HCT116 (cell line): Measurements from ENCODE around the gene EYA3. TPM values are rescaled to one million over a fixed set of nuclear protein-coding genes. Genes with fewer than 3 reads are reported as not detected.

Experiments
- ATAC-seq: fragments of 200-7000 bp; cut with Tn5 transposase; 2 replicates; pipeline ENCODE4 v1.9.1; 2020; ENCODE audit warnings: mild to moderate bottlenecking, moderate library complexity
- BruUV-seq: library from RNA; stranded (reverse); fragments of 400-500 nt; replicated peaks from 2 replicates; lab custom pipeline; 2021; lab: Mats Ljungman, UMichigan
- CTCF ChIA-PET: fragments of 300-600 bp; sonication (Branson Sonifier 250); formaldehyde crosslinking; loops from one replicate; lab custom pipeline; 2021; ENCODE audit warnings: antibody characterized with exemption; lab: Charles Lee
- POLR2A ChIA-PET: fragments of 300-600, 350-600 bp; sonication (Branson Sonifier 250); formaldehyde crosslinking; loops from one replicate; lab custom pipeline; 2021; ENCODE audit warnings: antibody characterized with exemption; lab: Charles Lee
- RAD21 ChIA-PET, 2 experiments: fragments of 300-600 bp; sonication (Branson Sonifier 250); formaldehyde crosslinking; loops; one replicate each; lab custom pipeline; 2023; ENCODE audit warnings: low total read pairs in 2 of 2; ENCODE audit not compliant: uncharacterized antibody in 2 of 2, unreplicated experiment in 2 of 2, low non-redundant PET in 1 of 2; lab: Charles Lee
- DNase-seq: peaks from one replicate; pipeline ENCODE4 v3.0.0-alpha.2; 2010; ENCODE audit warnings: low read depth, low spot score
- H2AFZ ChIP-seq: fragments of 200-600 bp; shearing (Covaris generic), sonication (generic); 2 replicates; pipeline ENCODE4 v1.6.1; 2017; ENCODE audit warnings: low read depth, mixed run types, mixed read lengths, antibody characterized with exemption, low read length; ENCODE audit not compliant: poor library complexity, severe bottlenecking
- H3K27ac ChIP-seq: 2 replicates; pipeline ENCODE4 v1.5.1; 2012; ENCODE audit warnings: low read depth, low read length
- H3K27me3 ChIP-seq: fragments of 200-600 bp; sonication (generic); 2 replicates; pipeline ENCODE4 v1.6.1; 2016; ENCODE audit warnings: mixed run types, low read length, mixed read lengths; ENCODE audit not compliant: insufficient read depth
- H3K36me3 ChIP-seq, 2 experiments: fragments of 200-500 bp in 1 of 2; fragments of 200-600 bp in 1 of 2; sonication (Bioruptor generic) in 1 of 2; sonication (generic) in 1 of 2; 2 replicates each; pipeline versions ENCODE4 v1.5.1 to v1.6.1; 2014 to 2016; ENCODE audit warnings: low read length in 2 of 2, inconsistent platforms in 1 of 2, mixed read lengths in 1 of 2, mixed run types in 1 of 2; ENCODE audit not compliant: insufficient read depth in 2 of 2, control insufficient read depth in 1 of 2
- H3K4me1 ChIP-seq, 2 experiments: fragments of 200-600 bp in 1 of 2; sonication (generic) in 1 of 2; 2 replicates each; pipeline versions ENCODE4 v1.5.1 to v1.6.1; 2012 to 2017; ENCODE audit warnings: low read length in 2 of 2, inconsistent platforms in 1 of 2, mild to moderate bottlenecking in 1 of 2, mixed read lengths in 1 of 2, mixed run types in 1 of 2, moderate library complexity in 1 of 2; ENCODE audit not compliant: insufficient read depth in 2 of 2, control insufficient read depth in 1 of 2
- H3K4me2 ChIP-seq: fragments of 200-600 bp; sonication (generic); 2 replicates; pipeline ENCODE4 v1.6.1; 2017; ENCODE audit warnings: mixed run types, low read length, mixed read lengths
- H3K4me3 ChIP-seq, 2 experiments: fragments of 200-600 bp in 1 of 2; sonication (generic) in 1 of 2; replicated peaks in 1 of 2; 2 replicates each; pipeline ENCODE4 v1.5.1; 2011 to 2016; ENCODE audit warnings: low read length in 2 of 2, control low read depth in 1 of 2, low read depth in 1 of 2, mild to moderate bottlenecking in 1 of 2, mixed read lengths in 1 of 2, mixed run types in 1 of 2
- H3K79me2 ChIP-seq: fragments of 200-600 bp; sonication (generic); 2 replicates; pipeline ENCODE4 v1.6.1; 2017; ENCODE audit warnings: mild to moderate bottlenecking, mixed run types, low read length, moderate library complexity, mixed read lengths; ENCODE audit not compliant: insufficient read depth
- H3K9ac ChIP-seq: fragments of 200-600 bp; sonication (generic); 2 replicates; pipeline ENCODE4 v1.6.1; 2016; ENCODE audit warnings: low read length, mixed read lengths
- H3K9me2 ChIP-seq: fragments of 200-600 bp; sonication (generic), shearing (Covaris generic); 2 replicates; pipeline ENCODE4 v1.6.1; 2017; ENCODE audit warnings: mixed run types, mild to moderate bottlenecking, moderate library complexity; ENCODE audit not compliant: insufficient read depth
- H3K9me3 ChIP-seq, 2 experiments: fragments of 200-500 bp in 1 of 2; fragments of 200-600 bp in 1 of 2; sonication (Bioruptor generic) in 1 of 2; sonication (generic) in 1 of 2; 2 replicates each; pipeline ENCODE4 v1.6.1; 2014 to 2017; ENCODE audit warnings: low read length in 2 of 2, mixed read lengths in 2 of 2, inconsistent platforms in 1 of 2, low read depth in 1 of 2, mild to moderate bottlenecking in 1 of 2, mixed run types in 1 of 2, moderate library complexity in 1 of 2; ENCODE audit not compliant: control insufficient read depth in 1 of 2, insufficient read depth in 1 of 2
- H4K20me1 ChIP-seq: fragments of 200-600 bp; sonication (generic), shearing (Covaris generic); 2 replicates; pipeline ENCODE4 v1.6.1; 2017; ENCODE audit warnings: mixed run types, mild to moderate bottlenecking, moderate library complexity; ENCODE audit not compliant: insufficient read depth
- ATF3 ChIP-seq: IDR thresholded peaks from 2 replicates; pipeline ENCODE4 v1.6.1; 2012
- CEBPB ChIP-seq: IDR thresholded peaks from 2 replicates; pipeline ENCODE4 v1.6.1; 2012; ENCODE audit warnings: low read depth
- CTCF ChIP-seq, 3 experiments: fragments of 200-600 bp in 1 of 3; sonication (generic) in 1 of 3; IDR thresholded peaks in 2 of 3; conservative IDR thresholded peaks in 1 of 3; 2 replicates each; pipeline ENCODE4 v1.5.1; 2012 to 2017; ENCODE audit warnings: low read depth in 2 of 3, low read length in 2 of 3, antibody characterized with exemption in 1 of 3, borderline replicate concordance in 1 of 3, control low read depth in 1 of 3, mild to moderate bottlenecking in 1 of 3, mixed read lengths in 1 of 3, mixed run types in 1 of 3, moderate library complexity in 1 of 3; ENCODE audit not compliant: insufficient read depth in 1 of 3
- EZH2 ChIP-seq: fragments of 200-600 bp; sonication (generic); IDR thresholded peaks from 2 replicates; pipeline ENCODE4 v1.6.1; 2017; ENCODE audit warnings: antibody characterized with exemption, mixed run types
- EZH2phosphoT487 ChIP-seq: fragments of 200-600 bp; IDR thresholded peaks from 2 replicates; pipeline ENCODE4 v1.6.1; 2018; ENCODE audit warnings: antibody characterized with exemption, borderline replicate concordance
- JUND ChIP-seq: IDR thresholded peaks from 2 replicates; pipeline ENCODE4 v1.6.1; 2012
- SP1 ChIP-seq: IDR thresholded peaks from 2 replicates; pipeline ENCODE4 v1.6.1; 2012; ENCODE audit warnings: low read depth
- YY1 ChIP-seq: IDR thresholded peaks from 2 replicates; pipeline ENCODE4 v1.6.1; 2011; ENCODE audit warnings: low read length, low read depth, moderate library complexity, mild to moderate bottlenecking; ENCODE audit not compliant: insufficient replicate concordance; ENCODE audit errors: extremely low read depth
- intact Hi-C: fragments of 100-400 bp; cut with micrococcal nuclease; formaldehyde crosslinking; loops from 2 replicates; pipeline ENCODE4 v1.10.0; 2022
- total RNA-seq: library from RNA; stranded (reverse); gene quantifications from one replicate; pipeline ENCODE4 v1.2.1, GENCODE V29; 2021; ENCODE audit not compliant: unreplicated experiment
- TF ChIP-seq, protein P1 (sequence below): IDR thresholded peaks from 2 replicates; pipeline ENCODE4 v1.6.1; 2012; ENCODE audit warnings: low read depth

Gene EYA3
- total RNA-seq, 1 experiment from 2014 or later = 25.9 TPM

DNA sequence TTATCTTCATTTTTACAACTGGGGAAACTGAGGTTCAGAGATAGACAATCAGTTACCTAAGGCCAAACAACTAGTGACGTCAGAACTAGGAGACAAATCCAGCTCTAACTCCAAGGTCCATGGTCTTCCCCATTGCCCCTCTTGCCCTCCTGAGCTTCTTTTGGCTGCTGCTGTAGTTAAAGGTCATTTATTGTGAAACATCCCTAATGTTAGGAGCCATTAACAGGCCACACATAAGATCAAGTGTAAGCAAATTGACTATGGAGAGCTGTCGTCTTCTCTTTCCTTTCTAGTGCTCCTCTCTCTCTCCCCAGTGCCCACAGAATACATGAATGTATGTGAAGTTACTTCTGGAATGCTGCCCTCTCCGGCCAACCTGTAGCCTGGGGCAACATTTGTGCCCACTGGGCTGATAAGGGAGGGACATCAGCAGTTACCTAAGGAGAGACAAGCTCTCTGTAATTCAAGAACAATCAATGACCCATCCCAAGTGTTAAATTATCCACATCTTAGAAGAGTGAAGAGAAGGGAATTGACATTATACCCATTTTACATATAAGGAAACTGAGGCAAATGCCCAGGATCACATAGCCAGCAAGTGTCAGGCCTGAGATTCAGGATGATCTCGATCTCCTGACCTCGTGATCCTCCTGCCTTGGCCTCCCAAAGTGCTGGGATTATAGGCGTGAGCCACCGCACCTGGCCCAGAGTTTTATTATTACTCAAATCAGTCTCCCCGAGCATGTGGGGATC is 47.9 kb upstream of the EYA3 start:
- ChIA-PET RAD21 (no interaction called here), CTCF (no interaction called here), POLR2A (interaction anchor here (1.5 kb wide), 1 partner anchor 192 kb away, joined by 4 read pairs; the partner anchor contains the start of gene MED18)
- ATAC-seq (no peak), DNase-seq (no peak)
- H3K4me2 ChIP-seq = no peak overlapping the region
- no peaks in the 10 kb centered on the region for H3K9me3 ChIP-seq
- intact Hi-C loops = no loop called here
- no peak overlapping the region for H2AFZ ChIP-seq
- no peak overlapping the region for H3K4me3 ChIP-seq
- peaks cover 0 to 5% of the 10 kb centered on the region in 2 experiments; a peak in 1 of 4 replicates for H3K4me1 ChIP-seq
- H3K9ac ChIP-seq = no peak overlapping the region
- H3K79me2 ChIP-seq = no peaks in the 10 kb centered on the region
- TF ChIP-seq CEBPB = no peak
- TF ChIP-seq CTCF (IDR thresholded peaks at IDR 0.05 in 2 of 3, conservative IDR thresholded peaks at IDR 0.05 in 1 of 3; ENCODE audit: borderline replicate concordance in 1 of 3, insufficient read depth in 1 of 3, low read depth in 2 of 3, low read length in 2 of 3) = no peak
- no peak for TF ChIP-seq SP1
- TF ChIP-seq, protein P1, sequence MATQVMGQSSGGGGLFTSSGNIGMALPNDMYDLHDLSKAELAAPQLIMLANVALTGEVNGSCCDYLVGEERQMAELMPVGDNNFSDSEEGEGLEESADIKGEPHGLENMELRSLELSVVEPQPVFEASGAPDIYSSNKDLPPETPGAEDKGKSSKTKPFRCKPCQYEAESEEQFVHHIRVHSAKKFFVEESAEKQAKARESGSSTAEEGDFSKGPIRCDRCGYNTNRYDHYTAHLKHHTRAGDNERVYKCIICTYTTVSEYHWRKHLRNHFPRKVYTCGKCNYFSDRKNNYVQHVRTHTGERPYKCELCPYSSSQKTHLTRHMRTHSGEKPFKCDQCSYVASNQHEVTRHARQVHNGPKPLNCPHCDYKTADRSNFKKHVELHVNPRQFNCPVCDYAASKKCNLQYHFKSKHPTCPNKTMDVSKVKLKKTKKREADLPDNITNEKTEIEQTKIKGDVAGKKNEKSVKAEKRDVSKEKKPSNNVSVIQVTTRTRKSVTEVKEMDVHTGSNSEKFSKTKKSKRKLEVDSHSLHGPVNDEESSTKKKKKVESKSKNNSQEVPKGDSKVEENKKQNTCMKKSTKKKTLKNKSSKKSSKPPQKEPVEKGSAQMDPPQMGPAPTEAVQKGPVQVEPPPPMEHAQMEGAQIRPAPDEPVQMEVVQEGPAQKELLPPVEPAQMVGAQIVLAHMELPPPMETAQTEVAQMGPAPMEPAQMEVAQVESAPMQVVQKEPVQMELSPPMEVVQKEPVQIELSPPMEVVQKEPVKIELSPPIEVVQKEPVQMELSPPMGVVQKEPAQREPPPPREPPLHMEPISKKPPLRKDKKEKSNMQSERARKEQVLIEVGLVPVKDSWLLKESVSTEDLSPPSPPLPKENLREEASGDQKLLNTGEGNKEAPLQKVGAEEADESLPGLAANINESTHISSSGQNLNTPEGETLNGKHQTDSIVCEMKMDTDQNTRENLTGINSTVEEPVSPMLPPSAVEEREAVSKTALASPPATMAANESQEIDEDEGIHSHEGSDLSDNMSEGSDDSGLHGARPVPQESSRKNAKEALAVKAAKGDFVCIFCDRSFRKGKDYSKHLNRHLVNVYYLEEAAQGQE = no peak
- no peak for TF ChIP-seq EZH2
- TF ChIP-seq YY1 = no peak
- no peak for TF ChIP-seq ATF3
- TF ChIP-seq JUND = no peak
- TF ChIP-seq EZH2phosphoT487 = no peak
- H3K9me2 ChIP-seq = no peaks in the 10 kb centered on the region
- no peaks in the 10 kb centered on the region for H4K20me1 ChIP-seq
- H3K27ac ChIP-seq = no peak overlapping the region
- no peaks in the 10 kb centered on the region for H3K36me3 ChIP-seq
- no TSS peak for BruUV-seq
- H3K27me3 ChIP-seq = no peaks in the 10 kb centered on the region
